Thoracic aorta (tissue), 2 donors: ENCODE results near the gene TNS3. TPM values are rescaled to one million over a fixed set of nuclear protein-coding genes. Genes with fewer than 3 reads are reported as not detected.
A peak's percentile ranks its signal among the peaks of the same experiment; 100 is the strongest.

ENCODE experiments used
- ATAC-seq: fragments of 150-250 bp; one replicate; pipeline ENCODE4 v1.8.0; 2017; ENCODE audit warnings: low read depth; ENCODE audit not compliant: insufficient number of reproducible peaks, low FRiP score
- DNase-seq: peaks from one replicate; pipeline ENCODE4 v3.0.0-alpha.2; 2020; ENCODE audit warnings: low spot score
- H3K27ac ChIP-seq, 2 donors: fragments of 200-600 bp; sonication (generic); 1 replicate in 1 of 2; 2 replicates in 1 of 2; pipeline ENCODE4 v1.5.1; 2016; ENCODE audit warnings: mild to moderate bottlenecking in 2 of 2, moderate library complexity in 2 of 2
- H3K27me3 ChIP-seq: fragments of 200-600 bp; sonication (generic); replicated peaks from 2 replicates; pipeline ENCODE4 v1.6.0; 2016; ENCODE audit warnings: mild to moderate bottlenecking; ENCODE audit not compliant: insufficient read depth
- H3K36me3 ChIP-seq: fragments of 200-600 bp; sonication (generic); one replicate; pipeline ENCODE4 v1.5.1; 2016
- H3K4me1 ChIP-seq, 2 donors: fragments of 200-600 bp; sonication (generic); 1 replicate in 1 of 2; 2 replicates in 1 of 2; pipeline versions ENCODE4 v1.5.1 to v1.6.0; 2016; ENCODE audit warnings: low read depth in 2 of 2, mild to moderate bottlenecking in 1 of 2; ENCODE audit not compliant: control insufficient read depth in 1 of 2
- H3K4me3 ChIP-seq: fragments of 200-600 bp; sonication (generic); 2 replicates; pipeline ENCODE4 v1.5.1; 2016; ENCODE audit warnings: mild to moderate bottlenecking
- H3K9me3 ChIP-seq: fragments of 200-600 bp; sonication (generic); 2 replicates; pipeline ENCODE4 v1.5.1; 2016
- CTCF ChIP-seq: fragments of 200-600 bp; sonication (generic); IDR thresholded peaks from one replicate; pipeline ENCODE4 v1.5.1; 2019; ENCODE audit warnings: antibody characterized with exemption
- total RNA-seq, 2 donors: library from RNA; depleted of rRNA; stranded (reverse); fragments of >200 nt; gene quantifications; one replicate each; pipeline versions ENCODE4 v1.1.0 to v1.2.3, GENCODE V29; 2016

Gene TNS3
- total RNA-seq, 2 donors from 2014 or later, result 138 to 151 TPM

GRCh38 chr7:47314728-47315607, 266.9 kb downstream of the TNS3 start:
- peak overlapping the region; percentile 57 to 85 for H3K27ac ChIP-seq
- H3K27me3 ChIP-seq, result no peaks in the 10 kb centered on the region
- DNase-seq (peak; percentile 25), ATAC-seq (peak; percentile 69)
- peaks cover under 1% of the 10 kb centered on the region for H3K36me3 ChIP-seq
- TF ChIP-seq CTCF, result no peak
- peaks cover 26 to 39% of the 10 kb centered on the region in 2 donors for H3K4me1 ChIP-seq
- H3K9me3 ChIP-seq, result no peaks in the 10 kb centered on the region
- peak overlapping the region; percentile 65 for H3K4me3 ChIP-seq

- Histone ChIP-seq H3K27me3 (no peaks in the 10 kb centered on the region), H3K4me1 (peaks cover 28 to 43% of the 10 kb centered on the region in 2 donors), H3K9me3 (no peaks in the 10 kb centered on the region), H3K36me3 (no peaks in the 10 kb centered on the region), H3K4me3 (no peak overlapping the region), H3K27ac (peak overlapping the region; percentile 57 to 85)
- TF ChIP-seq CTCF, result no peak
- ATAC-seq (no peak), DNase-seq (no peak)
These were observed 267.7 kb downstream of the TNS3 start for GRCh38 chr7:47314248-47314647.

DNA sequence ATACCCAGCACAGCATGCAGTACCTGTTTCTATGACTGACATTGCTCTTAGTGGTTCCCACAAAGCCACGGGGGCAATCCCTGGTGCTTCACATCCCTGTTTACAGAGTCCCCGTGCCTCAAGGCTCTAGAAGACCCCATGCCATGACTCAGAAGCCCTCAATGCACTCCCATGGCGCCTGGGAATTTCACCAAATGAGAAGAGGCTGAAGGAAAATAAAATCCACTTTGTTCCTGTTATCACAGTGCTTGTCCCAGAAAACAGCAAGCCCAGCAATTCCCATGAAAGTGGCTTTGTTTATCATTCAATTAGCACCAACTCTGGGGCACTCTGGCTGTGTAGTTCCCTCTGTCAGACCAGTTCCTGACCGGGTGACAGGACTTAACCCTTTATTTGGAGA, 268.3 kb downstream of the TNS3 start:
- Histone ChIP-seq H3K27ac (peak overlapping the region in 1 of 2 donors; percentile 85), H3K9me3 (no peaks in the 10 kb centered on the region), H3K36me3 (no peaks in the 10 kb centered on the region), H3K27me3 (no peaks in the 10 kb centered on the region), H3K4me1 (peaks cover 28 to 43% of the 10 kb centered on the region in 2 donors), H3K4me3 (no peak overlapping the region)
- ATAC-seq, result no peak
- DNase-seq, result no peak
- TF ChIP-seq CTCF, result no peak

GRCh38 chr7:47311891-47312290, 270.0 kb downstream of the TNS3 start:
- no peak for TF ChIP-seq CTCF
- no peak overlapping the region for H3K4me3 ChIP-seq
- H3K36me3 ChIP-seq, result no peaks in the 10 kb centered on the region
- no peak overlapping the region for H3K27ac ChIP-seq
- no peaks in the 10 kb centered on the region for H3K9me3 ChIP-seq
- H3K4me1 ChIP-seq, result peaks cover 28 to 43% of the 10 kb centered on the region in 2 donors
- H3K27me3 ChIP-seq, result no peaks in the 10 kb centered on the region
- DNase-seq (no peak), ATAC-seq (no peak)

GRCh38 chr7:47310020-47310419, 271.9 kb downstream of the TNS3 start:
- ATAC-seq, result no peak
- Histone ChIP-seq H3K36me3 (no peaks in the 10 kb centered on the region), H3K4me3 (no peak overlapping the region), H3K9me3 (no peaks in the 10 kb centered on the region), H3K27me3 (no peaks in the 10 kb centered on the region), H3K4me1 (peaks cover 18 to 28% of the 10 kb centered on the region in 2 donors), H3K27ac (peak overlapping the region in 1 of 2 donors; percentile 43)
- TF ChIP-seq CTCF, result no peak
- no peak for DNase-seq
